Measurements from ENCODE around the gene SLC35E3. TPM values are rescaled to one million over a fixed set of nuclear protein-coding genes. Genes with fewer than 3 reads are reported as not detected.

Gene SLC35E3
- total RNA-seq, 4 donors from 2014 or later: 3.5 to 23.1 (median 12.2) TPM

DNA sequence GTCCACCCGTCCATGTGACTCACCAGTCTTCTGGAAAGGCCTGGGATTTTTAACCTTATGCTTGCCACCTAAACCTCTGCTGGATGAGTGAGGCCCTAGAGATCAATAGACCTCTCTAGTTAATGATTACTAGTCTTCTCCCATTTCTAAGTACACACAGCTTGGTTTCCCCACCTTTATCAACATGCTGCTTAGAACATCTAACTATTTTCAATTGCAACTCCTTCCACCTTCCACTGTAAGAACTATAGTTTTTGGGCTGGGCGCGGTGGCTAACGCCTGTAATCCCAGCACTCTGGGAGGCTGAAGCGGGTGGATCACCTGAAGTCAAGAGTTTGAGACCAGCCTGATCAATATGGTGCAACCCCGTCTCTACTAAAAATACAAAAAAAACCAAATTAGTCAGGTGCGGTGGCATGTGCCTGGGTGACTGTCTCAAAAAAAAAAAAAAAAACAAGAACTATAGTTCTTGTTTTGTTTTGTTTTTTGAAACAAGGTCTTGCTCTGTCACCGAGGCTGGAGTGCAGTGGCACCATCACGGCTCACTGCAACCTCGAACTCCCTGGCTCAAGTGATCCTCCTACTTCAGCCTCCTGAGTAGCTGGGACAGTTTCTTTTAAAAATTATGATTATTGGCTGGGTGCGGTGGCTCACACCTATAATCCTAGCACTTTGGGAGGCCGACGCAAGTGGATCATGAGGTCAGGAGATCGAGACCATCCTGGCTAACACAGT lies 43.3 kb downstream of the SLC35E3 start:
- no peaks in the 10 kb centered on the region for H3K36me3 ChIP-seq
- TF ChIP-seq POLR2A (IDR thresholded peaks at IDR 0.05): no peak
- TF ChIP-seq, protein P1, sequence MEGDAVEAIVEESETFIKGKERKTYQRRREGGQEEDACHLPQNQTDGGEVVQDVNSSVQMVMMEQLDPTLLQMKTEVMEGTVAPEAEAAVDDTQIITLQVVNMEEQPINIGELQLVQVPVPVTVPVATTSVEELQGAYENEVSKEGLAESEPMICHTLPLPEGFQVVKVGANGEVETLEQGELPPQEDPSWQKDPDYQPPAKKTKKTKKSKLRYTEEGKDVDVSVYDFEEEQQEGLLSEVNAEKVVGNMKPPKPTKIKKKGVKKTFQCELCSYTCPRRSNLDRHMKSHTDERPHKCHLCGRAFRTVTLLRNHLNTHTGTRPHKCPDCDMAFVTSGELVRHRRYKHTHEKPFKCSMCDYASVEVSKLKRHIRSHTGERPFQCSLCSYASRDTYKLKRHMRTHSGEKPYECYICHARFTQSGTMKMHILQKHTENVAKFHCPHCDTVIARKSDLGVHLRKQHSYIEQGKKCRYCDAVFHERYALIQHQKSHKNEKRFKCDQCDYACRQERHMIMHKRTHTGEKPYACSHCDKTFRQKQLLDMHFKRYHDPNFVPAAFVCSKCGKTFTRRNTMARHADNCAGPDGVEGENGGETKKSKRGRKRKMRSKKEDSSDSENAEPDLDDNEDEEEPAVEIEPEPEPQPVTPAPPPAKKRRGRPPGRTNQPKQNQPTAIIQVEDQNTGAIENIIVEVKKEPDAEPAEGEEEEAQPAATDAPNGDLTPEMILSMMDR (IDR thresholded peaks at IDR 0.05): no peak
- H3K27ac ChIP-seq: no peak overlapping the region
- H3K27me3 ChIP-seq: no peaks in the 10 kb centered on the region
- DNase-seq: no peak
- H3K4me1 ChIP-seq: peaks cover 0 to 12% (median 0%) of the 10 kb centered on the region in 4 donors
- H3K4me3 ChIP-seq: no peak overlapping the region
- no peaks in the 10 kb centered on the region for H3K9me3 ChIP-seq

DNA sequence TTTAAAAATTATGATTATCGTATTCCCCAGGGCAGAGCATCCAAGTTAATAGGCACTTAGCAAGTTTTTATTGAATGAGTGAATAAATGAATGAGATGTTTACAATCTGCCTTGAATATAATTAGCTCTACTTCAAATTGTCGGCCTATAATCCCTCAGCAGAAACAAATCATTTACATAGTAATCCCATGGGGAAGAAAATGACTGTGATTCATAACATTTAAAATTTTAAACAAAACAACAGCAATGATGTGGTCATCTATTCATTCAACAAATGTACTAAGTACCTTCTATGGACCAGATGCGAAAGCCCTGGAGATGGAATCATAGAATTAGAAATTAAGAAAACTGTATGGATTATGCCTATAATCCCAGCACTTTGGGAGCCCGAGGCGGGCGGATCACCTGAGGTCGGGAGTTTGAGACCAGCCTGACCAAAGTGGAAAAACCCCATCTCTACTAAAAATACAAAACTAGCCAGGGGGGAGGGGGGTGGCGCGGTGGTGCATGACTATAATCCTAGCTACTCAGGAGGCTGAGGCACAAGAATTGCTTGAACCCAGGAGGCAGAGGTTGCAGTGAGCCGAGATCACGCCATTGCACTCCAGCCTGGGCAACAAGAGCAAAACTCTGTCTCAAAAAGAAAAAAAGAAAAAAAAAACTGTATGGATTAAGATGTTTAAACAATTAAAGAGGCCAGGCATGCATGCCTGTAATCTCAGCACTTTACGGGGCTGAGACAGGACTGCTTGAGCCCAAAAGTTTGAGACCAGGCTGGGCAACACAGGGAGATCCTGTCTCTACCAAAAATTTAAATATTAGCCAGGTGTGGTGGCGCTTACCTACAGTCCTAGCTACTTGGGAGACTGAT lies 44.3 kb downstream of the SLC35E3 start:
- Histone ChIP-seq H3K27me3 (no peaks in the 10 kb centered on the region), H3K9me3 (no peaks in the 10 kb centered on the region), H3K27ac (no peak overlapping the region), H3K4me3 (no peak overlapping the region), H3K36me3 (no peaks in the 10 kb centered on the region), H3K4me1 (peaks cover 0 to 12% (median 0%) of the 10 kb centered on the region in 4 donors)
- TF ChIP-seq POLR2A (IDR thresholded peaks at IDR 0.05): no peak
- TF ChIP-seq, protein P1 (IDR thresholded peaks at IDR 0.05): no peak
- DNase-seq: no peak

GRCh38 chr12:68790952-68791234 lies 44.9 kb downstream of the SLC35E3 start:
- TF ChIP-seq, protein P1 (IDR thresholded peaks at IDR 0.05): no peak
- no peak for TF ChIP-seq POLR2A (IDR thresholded peaks at IDR 0.05)
- H3K4me1 ChIP-seq: peaks cover 0 to 12% (median 0%) of the 10 kb centered on the region in 4 donors
- H3K36me3 ChIP-seq: no peaks in the 10 kb centered on the region
- H3K27me3 ChIP-seq: no peaks in the 10 kb centered on the region
- H3K27ac ChIP-seq: no peak overlapping the region
- DNase-seq: no peak
- no peak overlapping the region for H3K4me3 ChIP-seq
- no peaks in the 10 kb centered on the region for H3K9me3 ChIP-seq

DNA sequence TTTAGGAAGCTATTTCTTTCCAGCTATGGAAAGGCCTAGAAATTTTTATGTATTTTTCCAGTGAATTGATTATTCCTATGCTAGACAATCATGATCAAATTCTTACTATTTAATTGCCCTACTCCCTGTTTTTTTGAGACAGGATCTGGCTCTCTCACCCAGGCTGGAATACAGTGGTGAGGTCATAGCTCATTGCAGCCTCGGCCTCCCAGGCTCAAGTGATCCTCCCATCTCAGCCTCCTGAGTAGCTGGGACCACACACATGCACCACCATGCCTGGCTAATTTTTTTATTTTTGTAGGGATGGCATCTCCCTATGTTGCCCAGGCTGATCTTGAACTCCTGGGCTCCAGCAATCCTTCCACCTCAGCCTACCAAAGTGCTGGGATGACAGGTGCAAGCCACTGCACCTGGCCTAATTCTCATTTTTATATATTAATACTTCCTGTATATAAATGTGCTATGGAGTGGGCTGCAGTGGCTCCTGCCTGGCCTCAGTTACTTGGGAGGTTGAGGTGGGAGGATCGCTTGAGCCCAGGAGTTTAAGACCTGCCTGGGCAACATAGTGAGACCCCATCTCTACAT lies 46.0 kb downstream of the SLC35E3 start:
- H3K4me1 ChIP-seq: peaks cover 0 to 10% (median 0%) of the 10 kb centered on the region in 4 donors
- H3K27me3 ChIP-seq: no peaks in the 10 kb centered on the region
- H3K4me3 ChIP-seq: no peak overlapping the region
- H3K36me3 ChIP-seq: no peaks in the 10 kb centered on the region
- no peak for TF ChIP-seq POLR2A (IDR thresholded peaks at IDR 0.05)
- TF ChIP-seq, protein P1 (IDR thresholded peaks at IDR 0.05): no peak
- H3K9me3 ChIP-seq: no peaks in the 10 kb centered on the region
- no peak overlapping the region for H3K27ac ChIP-seq
- DNase-seq: no peak

GRCh38 chr12:68792952-68793351 lies 47.0 kb downstream of the SLC35E3 start:
- Histone ChIP-seq H3K27ac (no peak overlapping the region), H3K9me3 (no peaks in the 10 kb centered on the region), H3K27me3 (no peaks in the 10 kb centered on the region), H3K36me3 (no peaks in the 10 kb centered on the region), H3K4me3 (no peak overlapping the region), H3K4me1 (peaks cover 0 to 3% (median 0%) of the 10 kb centered on the region in 4 donors)
- no peak for DNase-seq
- TF ChIP-seq, protein P1 (IDR thresholded peaks at IDR 0.05): no peak
- TF ChIP-seq POLR2A (IDR thresholded peaks at IDR 0.05): no peak

Measured in Peyer's patch (tissue), 4 donors.